GM18858 (cell line): Measurements from ENCODE around the gene PRSS37.
"Not testable (repeated sequence)": the region's sequence is repeated elsewhere in the genome, so short reads cannot be mapped to it uniquely, and the experiment has no call there.

Experiments
- ATAC-seq: cut with Tn5 transposase; IDR thresholded peaks from one replicate; pipeline ENCODE4 v1.9.1; 2021; ENCODE audit not compliant: unreplicated experiment

PRSS37 gene, protein sequence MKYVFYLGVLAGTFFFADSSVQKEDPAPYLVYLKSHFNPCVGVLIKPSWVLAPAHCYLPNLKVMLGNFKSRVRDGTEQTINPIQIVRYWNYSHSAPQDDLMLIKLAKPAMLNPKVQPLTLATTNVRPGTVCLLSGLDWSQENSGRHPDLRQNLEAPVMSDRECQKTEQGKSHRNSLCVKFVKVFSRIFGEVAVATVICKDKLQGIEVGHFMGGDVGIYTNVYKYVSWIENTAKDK

DNA sequence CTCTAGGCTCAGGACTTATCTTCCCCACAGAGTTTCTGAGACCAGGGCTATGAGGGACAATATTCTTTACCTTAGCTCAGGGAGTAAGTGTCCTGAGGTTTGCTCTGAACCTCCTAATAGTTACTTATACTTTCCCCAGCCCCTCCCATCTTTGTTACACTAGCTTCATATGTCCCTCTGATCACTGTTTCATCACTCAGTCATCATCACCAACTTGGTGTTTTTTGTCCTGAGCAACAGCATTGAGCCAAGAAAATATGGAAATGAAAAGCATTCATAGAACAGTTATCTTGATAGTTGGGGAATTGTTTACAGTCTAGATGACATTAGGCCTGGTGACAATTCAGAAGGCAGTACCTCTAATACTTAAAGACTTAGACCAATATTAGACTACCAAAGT lies at the start of gene PRSS37:
Gene PRSS37, minus strand, starts transcription at position 101 of the 400 bp plus-strand sequence. CDS start 436 bp downstream, outside the sequence.
- ATAC-seq = no peak

DNA sequence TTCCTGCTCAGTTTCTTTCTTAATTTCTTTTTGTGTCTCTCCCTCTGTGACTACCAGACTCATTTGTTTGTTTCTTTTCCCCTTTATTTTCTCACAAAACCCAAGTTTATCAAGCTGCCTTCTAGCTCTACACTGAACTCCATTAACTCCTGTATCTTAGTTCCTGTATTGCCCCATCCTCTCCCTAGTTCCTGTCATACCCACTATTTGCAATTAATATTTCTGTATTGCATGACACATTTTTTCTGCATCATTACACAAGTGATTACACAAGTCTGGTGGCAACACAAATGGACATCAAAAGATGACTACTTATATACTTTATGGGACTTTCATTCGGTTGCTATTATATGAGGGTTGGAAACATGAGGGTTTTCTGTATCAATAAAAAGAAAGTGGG lies 48.0 kb upstream of the PRSS37 start:
- no peak for ATAC-seq

DNA sequence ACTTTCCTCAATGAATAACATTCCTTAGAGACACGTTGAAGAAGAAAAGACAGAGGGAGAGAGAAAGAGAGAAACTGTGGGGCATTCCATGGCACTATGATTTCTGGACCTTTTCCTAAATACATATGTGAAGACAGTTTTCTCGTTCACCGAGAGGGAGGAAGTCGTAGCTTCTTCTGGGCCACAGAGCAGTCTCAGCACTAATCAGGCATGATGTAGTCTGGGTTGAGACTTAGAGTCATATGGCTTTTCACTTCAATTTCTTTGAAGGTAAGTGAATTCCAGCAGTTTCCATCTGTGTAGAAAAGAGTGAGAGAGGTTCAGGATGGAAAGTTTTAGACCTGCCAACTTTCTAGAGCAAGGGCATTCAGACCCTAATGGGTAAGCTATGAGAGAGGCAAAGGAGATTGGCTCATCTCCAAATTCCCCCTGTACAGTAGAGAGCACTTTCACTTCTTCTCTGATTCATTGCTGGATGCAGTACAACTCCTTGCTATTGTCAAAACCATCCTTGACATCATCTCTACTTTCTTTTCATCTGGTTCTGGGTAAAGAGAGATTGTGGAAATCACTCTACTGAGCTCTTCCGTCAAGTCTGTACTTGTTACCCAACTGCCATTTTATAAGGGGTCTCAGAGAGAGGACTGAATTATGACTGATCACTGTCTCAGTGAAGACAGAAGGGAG lies 43.4 kb upstream of the PRSS37 start:
- peak; percentile 90 for ATAC-seq

DNA sequence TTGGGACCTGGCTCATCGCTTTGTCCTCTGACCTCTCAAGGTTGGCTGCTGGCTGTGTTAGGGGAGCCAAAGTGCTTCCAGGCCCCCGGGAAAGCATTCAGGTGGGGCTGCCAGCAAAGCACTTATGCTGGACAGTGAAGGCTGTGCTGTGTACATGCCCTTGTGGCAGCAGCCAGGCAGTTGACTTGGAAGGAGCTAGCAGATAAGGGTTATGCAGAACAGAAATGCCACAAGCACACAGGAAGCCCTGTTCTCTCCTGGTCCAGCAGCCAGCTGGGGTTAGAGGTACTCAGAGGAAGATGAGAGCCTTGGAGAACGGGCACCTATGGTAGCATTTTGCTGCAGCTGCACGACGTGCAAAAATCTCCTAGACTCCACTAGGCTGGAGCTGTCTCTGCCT lies 39.7 kb upstream of the PRSS37 start:
- ATAC-seq = no peak

GRCh38 chr7:141877365-141877764 lies 36.1 kb upstream of the PRSS37 start:
- no peak for ATAC-seq

GRCh38 chr7:141876371-141876770 lies 35.1 kb upstream of the PRSS37 start:
- no peak for ATAC-seq

DNA sequence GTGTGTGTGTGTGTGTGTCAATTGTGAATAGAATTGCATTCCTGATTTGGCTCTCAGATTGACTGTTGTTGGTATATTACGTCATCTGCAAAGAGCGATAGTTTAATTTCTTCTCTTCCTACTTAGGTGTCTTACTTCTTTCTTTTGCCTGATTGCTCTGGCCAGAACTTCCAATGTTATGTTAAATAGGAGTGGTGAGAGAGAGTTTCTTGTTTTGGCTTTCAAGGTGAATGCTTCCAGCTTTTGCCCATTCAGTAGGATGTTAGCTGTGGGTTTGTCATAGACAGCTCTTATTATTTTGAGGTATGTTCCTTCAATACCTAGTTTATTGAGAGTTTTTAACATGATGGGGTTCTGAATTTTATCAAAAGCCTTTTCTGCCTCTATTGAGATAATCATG lies 34.2 kb upstream of the PRSS37 start:
- ATAC-seq = no peak

DNA sequence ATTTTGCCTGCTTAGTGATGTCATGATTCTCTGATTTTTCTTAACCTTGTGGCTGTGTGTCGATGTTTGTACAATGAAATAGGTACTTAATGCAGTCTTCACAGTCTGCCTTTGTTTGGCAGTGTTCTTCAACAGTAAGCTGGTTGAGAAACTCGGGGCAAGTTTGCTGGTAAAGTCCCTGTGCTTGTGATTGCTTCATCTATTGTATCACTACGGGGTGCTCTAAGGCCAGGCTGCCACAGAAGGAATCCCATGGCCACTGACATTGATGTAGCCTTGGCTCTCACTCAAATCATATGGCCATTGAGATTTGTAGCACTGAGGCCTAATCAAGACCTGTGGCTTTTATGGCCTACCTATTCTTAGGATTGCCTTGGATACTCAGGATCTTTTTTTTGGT lies 33.5 kb upstream of the PRSS37 start:
- no peak for ATAC-seq

DNA sequence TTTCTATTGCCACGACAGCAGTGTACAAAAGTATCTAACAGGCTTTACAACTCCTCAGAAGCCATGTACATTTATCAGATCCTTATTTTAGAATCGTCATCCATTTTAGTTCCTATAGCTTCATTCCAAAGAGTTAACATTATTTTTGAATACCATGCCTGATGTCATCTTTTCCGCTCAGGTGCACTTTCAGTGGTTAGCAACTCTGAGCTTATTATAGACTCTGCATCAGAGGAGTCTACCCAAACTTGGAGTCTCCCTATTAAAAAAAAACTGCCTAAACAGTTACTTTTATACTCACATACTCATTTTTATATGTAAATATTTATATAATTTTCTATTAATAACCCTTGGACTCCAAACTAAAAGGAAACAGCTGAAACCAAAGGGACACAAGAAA lies 31.6 kb upstream of the PRSS37 start:
- ATAC-seq = no peak

DNA sequence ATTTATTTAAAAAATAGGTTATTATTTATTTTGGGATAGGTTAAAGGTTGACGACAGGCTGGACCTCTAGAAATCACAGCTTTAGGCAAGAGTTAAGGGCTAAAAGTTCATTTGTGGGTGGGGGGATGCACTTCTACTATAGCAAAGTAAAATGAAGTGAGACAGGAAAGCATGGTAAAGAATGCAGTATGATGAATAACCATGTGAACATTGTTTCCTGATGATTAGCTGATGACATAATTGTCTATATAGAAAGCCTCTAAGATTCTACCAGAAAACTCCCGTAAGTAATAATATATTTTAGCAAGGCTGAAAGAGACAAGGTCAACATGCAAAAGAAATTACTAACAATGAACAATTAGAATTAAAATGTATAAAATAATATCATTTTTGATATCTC lies 25.7 kb upstream of the PRSS37 start:
- no peak for ATAC-seq

DNA sequence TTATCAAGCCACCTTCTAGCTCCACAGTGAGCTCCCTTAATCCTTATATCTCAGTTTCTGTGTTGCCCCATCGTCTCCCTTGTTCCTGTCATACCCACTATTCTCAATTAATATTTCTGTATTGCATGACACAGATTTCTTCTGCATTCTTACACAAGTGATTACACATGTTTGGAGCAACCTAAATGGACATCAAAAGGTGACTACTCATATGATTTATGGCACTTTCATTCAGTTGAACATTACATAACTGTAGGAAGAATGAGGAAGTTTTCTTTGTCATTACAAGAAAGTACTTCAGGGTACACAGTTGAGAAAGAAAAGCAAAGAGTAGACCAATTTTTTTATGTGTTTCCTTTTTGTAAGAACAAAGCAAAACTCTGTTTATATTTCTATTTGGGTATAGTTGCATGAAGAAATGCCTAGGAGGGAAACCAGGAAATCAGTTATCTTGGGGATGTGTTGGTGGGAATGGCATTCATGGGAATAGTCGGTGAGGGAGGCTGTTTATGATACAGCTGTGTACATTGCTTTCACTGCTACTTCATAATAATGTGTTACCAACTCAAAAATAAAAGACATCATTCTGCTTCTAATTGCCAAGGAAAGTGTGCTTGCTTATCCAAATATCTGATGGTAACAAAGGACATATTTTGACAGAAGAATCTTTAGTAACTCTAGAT lies 23.6 kb upstream of the PRSS37 start:
- no peak for ATAC-seq

DNA sequence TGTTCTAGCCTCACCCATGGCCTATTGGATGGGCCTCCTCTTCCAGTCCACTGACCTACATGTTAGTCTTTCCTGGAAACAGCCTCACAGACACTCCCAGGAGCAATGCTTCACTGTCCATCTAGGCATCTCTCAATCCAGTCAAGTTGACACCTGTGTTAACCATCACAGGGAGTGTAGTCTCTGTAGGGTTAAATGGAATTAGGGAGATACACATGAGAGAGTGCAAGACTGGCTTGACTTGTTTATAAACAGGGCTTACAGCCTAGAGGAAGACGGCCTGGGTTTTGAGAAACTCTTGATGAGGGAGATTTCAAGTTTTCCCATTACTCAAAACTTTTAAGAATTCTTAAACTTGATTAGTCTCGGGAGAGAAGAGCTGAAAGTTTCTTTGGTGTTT lies 18.9 kb upstream of the PRSS37 start:
- ATAC-seq = no peak

DNA sequence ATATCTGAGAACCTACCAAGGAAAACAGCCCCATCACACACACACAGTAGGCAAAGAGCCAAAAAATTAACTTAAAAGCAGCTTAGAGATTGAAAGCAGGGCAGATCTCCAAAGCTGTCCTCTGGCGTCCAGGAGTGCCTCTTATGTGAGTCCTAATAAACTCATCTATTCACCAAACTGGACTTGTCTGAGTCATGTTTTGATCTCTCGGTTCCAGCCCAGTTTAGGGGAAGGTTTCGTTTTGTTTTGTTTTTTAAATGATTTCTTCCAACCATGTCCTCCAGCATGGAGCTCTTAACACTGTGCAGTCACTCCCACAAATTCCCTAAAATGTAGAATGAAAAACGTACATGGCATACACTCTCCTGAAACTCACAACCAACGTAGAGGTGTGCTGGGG lies 6.7 kb upstream of the PRSS37 start:
- no peak for ATAC-seq

DNA sequence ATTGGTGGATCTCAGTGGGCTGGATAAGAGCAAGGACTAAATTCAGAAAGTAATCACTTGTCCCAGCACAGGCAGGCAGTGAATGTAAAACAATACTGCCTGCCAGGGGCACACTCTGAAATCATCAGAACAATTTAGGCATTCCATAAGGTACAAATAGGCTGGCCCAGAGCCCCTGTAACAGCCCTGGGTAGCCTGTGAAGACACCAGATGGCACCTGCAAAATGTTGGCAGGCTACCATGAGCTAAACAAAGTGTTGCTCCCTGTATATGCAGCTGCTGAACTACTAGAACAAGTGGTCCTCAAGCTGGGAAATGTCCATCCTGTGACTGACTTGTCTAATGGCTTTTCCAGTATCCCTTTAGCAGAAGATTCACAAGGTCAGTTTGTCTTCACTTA lies 3.0 kb upstream of the PRSS37 start:
- ATAC-seq = no peak

DNA sequence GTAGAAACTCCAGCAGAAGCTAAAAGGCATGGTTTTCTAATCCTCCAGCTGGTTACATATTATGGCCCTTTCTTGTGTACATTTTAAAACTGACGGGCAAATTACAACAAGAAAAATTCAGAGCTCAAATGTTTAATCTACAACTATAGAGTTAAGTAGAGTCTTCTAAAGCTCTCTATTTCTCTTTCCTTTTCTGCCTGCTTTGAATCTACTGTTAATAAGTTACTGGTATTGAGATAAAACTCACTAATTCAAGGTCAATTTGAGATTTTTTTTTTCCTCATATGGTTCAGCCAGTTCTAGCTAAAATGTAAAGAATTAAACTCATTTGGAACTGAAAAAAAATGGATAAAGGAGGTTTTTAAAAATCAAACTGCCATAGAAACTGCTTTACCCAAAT lies 1.6 kb upstream of the PRSS37 start:
- ATAC-seq = no peak

DNA sequence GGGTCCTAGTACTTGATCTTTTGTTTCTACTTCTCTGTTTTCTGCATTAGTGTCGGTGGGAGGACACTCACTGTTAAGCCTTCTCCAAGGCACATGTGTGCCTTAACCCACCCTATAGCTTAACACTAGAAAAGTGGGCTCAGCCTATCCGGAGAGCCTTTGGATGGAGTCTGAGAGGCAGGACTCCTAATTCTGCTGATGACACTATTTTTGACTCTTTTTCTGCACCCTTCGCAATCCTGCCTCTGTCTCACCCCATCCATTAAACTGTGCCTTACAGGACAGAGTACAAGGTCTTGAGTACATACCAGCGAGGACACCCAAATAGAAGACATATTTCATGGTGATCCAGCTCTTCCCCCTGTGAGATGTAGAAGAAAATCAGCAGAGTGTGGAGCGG lies 577 bp downstream of the PRSS37 start:
- no peak for ATAC-seq

GRCh38 chr7:141839256-141839655 lies 2.0 kb downstream of the PRSS37 start:
- ATAC-seq = no peak

GRCh38 chr7:141838581-141838980 lies 2.7 kb downstream of the PRSS37 start:
- no peak for ATAC-seq

DNA sequence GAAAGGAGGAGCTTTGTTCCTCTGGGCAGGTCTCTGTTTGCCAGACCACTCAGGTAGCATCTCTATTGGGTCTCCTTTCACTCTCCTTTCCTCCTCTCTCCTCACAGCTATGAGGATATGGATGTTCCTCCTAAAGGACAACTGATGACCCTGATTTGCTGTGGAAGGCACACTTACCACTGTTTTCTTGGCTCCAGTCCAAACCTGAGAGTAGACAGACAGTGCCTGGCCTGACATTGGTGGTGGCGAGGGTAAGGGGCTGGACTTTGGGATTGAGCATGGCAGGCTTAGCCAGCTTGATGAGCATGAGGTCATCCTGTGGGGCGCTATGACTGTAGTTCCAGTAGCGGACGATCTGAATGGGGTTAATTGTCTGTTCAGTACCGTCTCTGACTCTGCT lies 3.6 kb downstream of the PRSS37 start:
- ATAC-seq = no peak

- ATAC-seq = not testable (repeated sequence)
Measured at GRCh38 chr7:141822432-141822831, 18.9 kb downstream of the PRSS37 start.

GRCh38 chr7:141820067-141820466 lies 21.2 kb downstream of the PRSS37 start:
- no peak for ATAC-seq

DNA sequence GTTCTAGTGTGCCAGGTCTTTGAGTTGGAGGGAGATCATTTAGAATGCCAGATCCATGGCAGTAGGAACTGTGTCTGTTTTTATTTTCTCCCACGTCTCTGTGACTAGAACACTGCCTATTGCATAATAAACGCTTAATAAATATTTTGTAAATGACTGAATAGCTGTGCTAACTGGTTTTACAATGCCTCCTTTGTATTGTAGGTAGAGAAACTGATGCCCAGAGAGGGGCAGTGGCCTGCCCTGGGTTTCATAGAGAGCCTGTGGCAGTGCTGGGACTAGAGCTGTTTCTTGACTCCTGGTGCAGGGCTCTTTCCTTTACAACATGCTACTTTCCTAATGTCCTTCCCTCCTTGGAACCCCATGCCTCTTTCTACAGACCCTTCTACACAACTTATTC lies 48.8 kb downstream of the PRSS37 start:
- no peak for ATAC-seq
